ENCODE measurements around the gene TMEM120B.

DNA sequence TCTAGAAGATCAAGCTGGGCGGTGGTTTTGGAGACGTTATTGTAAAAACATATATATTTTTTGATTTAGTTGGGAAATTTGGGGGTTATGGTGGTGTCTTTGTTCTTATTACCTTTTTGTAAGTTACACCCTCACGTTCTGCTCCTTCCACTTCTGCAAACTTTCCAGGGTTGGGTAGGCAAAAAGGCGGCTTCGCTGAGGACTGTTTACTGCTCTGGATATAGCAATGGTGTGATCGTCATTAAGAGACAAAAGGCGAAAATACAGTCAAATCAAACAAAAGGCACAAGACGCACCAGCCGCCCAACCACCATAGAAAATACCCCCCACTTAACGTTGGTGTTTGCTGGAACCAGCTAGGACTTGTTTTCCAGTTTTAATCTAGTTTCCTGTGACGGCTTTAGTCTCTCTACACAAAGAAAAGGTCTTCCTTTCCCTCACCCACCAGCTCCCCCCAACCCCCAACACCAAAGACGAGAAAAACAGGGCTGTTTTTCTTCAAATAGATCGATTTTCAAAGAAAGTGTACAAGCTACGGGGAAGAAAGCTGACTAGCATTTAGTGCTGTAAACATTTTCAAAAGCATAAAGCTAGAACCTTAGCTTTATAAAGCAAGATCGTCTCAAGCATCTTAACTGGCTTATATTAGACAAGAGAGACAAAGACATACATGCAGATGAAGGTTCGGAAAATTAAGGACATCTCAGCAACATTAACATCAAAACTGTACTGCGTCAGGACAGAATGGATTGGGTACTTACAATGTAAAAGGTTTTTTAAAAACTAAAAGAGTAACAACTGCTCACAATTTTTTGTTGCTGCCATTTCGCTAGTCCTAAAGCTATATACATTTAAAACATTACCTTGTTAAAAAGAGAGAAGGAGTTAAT, 89.3 kb downstream of the TMEM120B start:
- TF ChIP-seq EZH2phosphoT487 (IDR thresholded peaks at IDR 0.05; ENCODE audit: borderline replicate concordance) = no peak
- TF ChIP-seq, protein P1, sequence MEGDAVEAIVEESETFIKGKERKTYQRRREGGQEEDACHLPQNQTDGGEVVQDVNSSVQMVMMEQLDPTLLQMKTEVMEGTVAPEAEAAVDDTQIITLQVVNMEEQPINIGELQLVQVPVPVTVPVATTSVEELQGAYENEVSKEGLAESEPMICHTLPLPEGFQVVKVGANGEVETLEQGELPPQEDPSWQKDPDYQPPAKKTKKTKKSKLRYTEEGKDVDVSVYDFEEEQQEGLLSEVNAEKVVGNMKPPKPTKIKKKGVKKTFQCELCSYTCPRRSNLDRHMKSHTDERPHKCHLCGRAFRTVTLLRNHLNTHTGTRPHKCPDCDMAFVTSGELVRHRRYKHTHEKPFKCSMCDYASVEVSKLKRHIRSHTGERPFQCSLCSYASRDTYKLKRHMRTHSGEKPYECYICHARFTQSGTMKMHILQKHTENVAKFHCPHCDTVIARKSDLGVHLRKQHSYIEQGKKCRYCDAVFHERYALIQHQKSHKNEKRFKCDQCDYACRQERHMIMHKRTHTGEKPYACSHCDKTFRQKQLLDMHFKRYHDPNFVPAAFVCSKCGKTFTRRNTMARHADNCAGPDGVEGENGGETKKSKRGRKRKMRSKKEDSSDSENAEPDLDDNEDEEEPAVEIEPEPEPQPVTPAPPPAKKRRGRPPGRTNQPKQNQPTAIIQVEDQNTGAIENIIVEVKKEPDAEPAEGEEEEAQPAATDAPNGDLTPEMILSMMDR (conservative IDR thresholded peaks at IDR 0.05; ENCODE audit: low read length) = no peak
